Aorta (tissue), 5 donors: Measurements from ENCODE around the gene C20orf141. TPM values are rescaled to one million over a fixed set of nuclear protein-coding genes. Genes with fewer than 3 reads are reported as not detected.
"Not testable (repeated sequence)": the region's sequence is repeated elsewhere in the genome, so short reads cannot be mapped to it uniquely, and the experiment has no call there.

Source experiments
- ATAC-seq: fragments of 200-7000 bp; cut with Tn5 transposase; one replicate; pipeline ENCODE4 v1.9.1; 2022; ENCODE audit warnings: moderate library complexity; ENCODE audit not compliant: low FRiP score
- DNase-seq, 2 donors: peaks; one replicate each; pipeline ENCODE4 v3.0.0-alpha.2; 2020
- H3K27ac ChIP-seq, 2 donors: one replicate each; pipeline ENCODE4 v1.5.1; 2013; ENCODE audit warnings: low read length in 2 of 2, mild to moderate bottlenecking in 2 of 2, moderate library complexity in 2 of 2, control low read depth in 1 of 2, inconsistent platforms in 1 of 2, low read depth in 1 of 2
- H3K27me3 ChIP-seq, 2 donors: one replicate each; pipeline ENCODE4 v1.6.1; 2013; ENCODE audit warnings: control low read depth in 1 of 2, low read length in 1 of 2, mild to moderate bottlenecking in 1 of 2, moderate library complexity in 1 of 2; ENCODE audit not compliant: insufficient read depth in 2 of 2, control insufficient read depth in 1 of 2
- H3K36me3 ChIP-seq, 2 donors: one replicate each; pipeline ENCODE4 v1.6.1; 2013; ENCODE audit warnings: control low read depth in 1 of 2, low read length in 1 of 2, mild to moderate bottlenecking in 1 of 2; ENCODE audit not compliant: insufficient read depth in 2 of 2, control insufficient read depth in 1 of 2
- H3K4me1 ChIP-seq, 2 donors: one replicate each; pipeline ENCODE4 v1.6.1; 2013; ENCODE audit warnings: low read length in 2 of 2, control low read depth in 1 of 2, mild to moderate bottlenecking in 1 of 2, moderate library complexity in 1 of 2; ENCODE audit not compliant: insufficient read depth in 2 of 2, control insufficient read depth in 1 of 2
- H3K4me3 ChIP-seq, 2 donors: one replicate each; pipeline ENCODE4 v1.5.1; 2013; ENCODE audit warnings: low read length in 2 of 2, control low read depth in 1 of 2, mild to moderate bottlenecking in 1 of 2
- H3K9me3 ChIP-seq: one replicate; pipeline ENCODE4 v1.6.1; 2013; ENCODE audit warnings: mild to moderate bottlenecking, low read length; ENCODE audit not compliant: control insufficient read depth
- WGBS, 2 donors: extraction: QIAGEN DNeasy Blood & Tissue Kit; methylation state at CpG; one replicate each; pipeline ENCODE4 v1.1.7; 2013; 5-methylcytosine and 5-hydroxymethylcytosine counted together
- intact Hi-C, 2 donors: fragments of 100-400 bp; cut with DNase I; formaldehyde crosslinking; loops; one replicate each; pipeline versions ENCODE4 v1.14.2 to v1.15.0; 2022
- polyA plus RNA-seq, 2 donors: library from polyadenylated mRNA; stranded (reverse); fragments of 200-250 nt; gene quantifications; one replicate each; pipeline ENCODE4 v1.2.3, GENCODE V29; 2013
- total RNA-seq, 2 donors: library from RNA; stranded (reverse); fragmentation: NEBNext Ultra II Directional; extraction: Animal tissue kit (Norgen Biotek cat#: 25700); gene quantifications; one replicate each; pipeline ENCODE4 v1.2.1, GENCODE V29; 2021
- donor health status: healthy with polysubstance abuse.
- donor health status: Bipolar disorder and iron deficiency.
- donor health status: DM: no; HTN: no; CAD: no.
- donor health status: DM: no; HTN: no; CAD: no.
- donor health status: DM: yes; HTN: yes; CAD: no.

Gene C20orf141
- total and polyA plus RNA-seq, 4 donors, result not detected

DNA sequence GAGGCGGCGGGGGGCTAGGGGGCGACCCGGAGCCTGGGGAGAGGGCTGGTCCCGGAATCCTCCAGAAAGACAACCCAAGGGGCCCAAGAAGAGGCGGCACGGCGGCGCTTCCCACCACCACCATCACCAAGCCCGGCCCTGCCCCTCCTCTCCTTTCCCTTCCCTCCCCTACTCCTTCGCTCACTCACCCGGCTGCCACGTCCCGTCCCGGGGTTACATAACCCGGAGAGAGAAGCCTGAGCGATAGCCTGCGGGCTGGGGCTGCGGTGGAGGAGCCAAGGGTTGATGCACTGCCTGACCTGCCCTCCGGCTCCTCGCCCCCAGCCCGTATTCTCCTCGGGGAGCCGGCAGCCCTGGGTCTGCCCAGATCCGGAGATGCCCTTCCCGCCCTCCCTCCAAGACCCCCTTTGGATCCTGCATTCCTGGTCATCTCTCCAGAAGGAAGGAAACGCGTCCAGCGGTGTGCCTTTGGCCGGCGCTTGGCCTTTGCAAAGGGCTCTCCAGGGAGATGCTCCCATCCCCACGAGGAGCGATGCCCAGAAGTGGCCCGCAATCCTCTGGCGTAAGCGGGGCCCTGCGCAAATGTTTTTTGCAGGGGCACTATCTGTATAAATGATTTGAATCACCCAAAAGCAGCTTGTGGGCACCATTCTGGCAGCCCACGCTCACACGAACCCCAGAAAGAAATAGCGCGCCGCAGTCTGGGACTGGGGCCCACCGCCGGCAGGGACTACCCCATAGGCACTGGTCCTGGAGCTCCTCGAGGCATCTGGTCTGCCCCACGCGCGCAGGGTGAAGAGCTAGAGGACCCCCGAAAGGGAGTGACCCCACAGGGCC lies 9.7 kb upstream of the C20orf141 start:
- WGBS, 2 donors, result 6 to 7% methylated on average over 34 to 49 of the region's 49 CpGs
- DNase-seq (peak in 1 of 2 donors; percentile 71), ATAC-seq (peak; percentile 47)
- Histone ChIP-seq H3K27me3 (no peaks in the 10 kb centered on the region), H3K36me3 (no peaks in the 10 kb centered on the region), H3K9me3 (no peaks in the 10 kb centered on the region), H3K27ac (no peak overlapping the region), H3K4me3 (no peak overlapping the region), H3K4me1 (no peaks in the 10 kb centered on the region)
- intact Hi-C loops, result no loop called here

- Histone ChIP-seq H3K4me3 (no peak overlapping the region), H3K9me3 (no peaks in the 10 kb centered on the region), H3K36me3 (no peaks in the 10 kb centered on the region), H3K4me1 (no peaks in the 10 kb centered on the region), H3K27me3 (no peaks in the 10 kb centered on the region), H3K27ac (no peak overlapping the region)
- intact Hi-C loops, result no loop called here
- no peak for ATAC-seq
- no peak for DNase-seq
- 13 to 14% methylated on average over 22 of the region's 22 CpGs for WGBS, 2 donors
Measured at GRCh38 chr20:2805689-2806350, 9.0 kb upstream of the C20orf141 start.

DNA sequence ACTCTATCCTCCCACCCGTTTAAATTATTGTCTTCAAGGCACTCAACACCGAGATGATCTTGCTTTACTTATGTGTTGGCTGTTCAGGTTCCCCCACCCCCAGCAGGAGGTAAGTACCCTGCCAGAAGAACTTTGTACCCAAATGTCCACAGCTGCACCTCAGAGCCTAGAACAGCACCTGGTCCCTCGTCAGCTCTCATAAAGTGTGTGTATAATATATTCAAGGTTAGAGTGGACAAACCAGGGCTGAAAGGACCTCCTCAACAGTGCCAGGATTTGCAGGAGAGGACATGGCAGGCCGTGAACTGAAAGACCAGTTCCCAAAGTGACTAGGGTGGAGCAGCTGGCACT lies 8.5 kb upstream of the C20orf141 start:
- H3K9me3 ChIP-seq, result no peaks in the 10 kb centered on the region
- no peaks in the 10 kb centered on the region for H3K27me3 ChIP-seq
- ATAC-seq (no peak), DNase-seq (no peak)
- WGBS, 2 donors, result 39 to 42% methylated on average over 4 of the region's 4 CpGs
- H3K4me1 ChIP-seq, result no peaks in the 10 kb centered on the region
- no peak overlapping the region for H3K4me3 ChIP-seq
- H3K27ac ChIP-seq, result no peak overlapping the region
- intact Hi-C loops, result no loop called here
- no peaks in the 10 kb centered on the region for H3K36me3 ChIP-seq

DNA sequence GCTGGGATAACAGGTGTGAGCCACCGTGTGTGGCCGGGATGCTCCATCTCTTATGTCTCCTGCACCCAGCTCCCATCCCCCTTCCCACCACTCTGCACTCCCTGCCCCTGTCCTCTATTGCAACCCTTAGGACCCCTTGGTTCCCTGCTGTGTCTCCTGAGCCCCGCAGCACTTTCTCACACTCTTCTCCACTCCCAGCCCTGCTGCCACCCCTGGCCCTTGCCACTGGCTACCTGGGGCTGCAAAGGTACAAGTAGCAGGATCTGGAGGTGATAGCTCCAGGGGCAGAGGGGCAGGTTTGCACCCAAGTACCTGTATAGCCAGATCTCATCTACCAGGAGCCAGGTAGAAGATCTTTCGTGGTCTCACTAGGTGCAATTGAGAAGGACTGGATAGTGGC lies 7.8 kb upstream of the C20orf141 start:
- no peaks in the 10 kb centered on the region for H3K36me3 ChIP-seq
- H3K4me3 ChIP-seq, result no peak overlapping the region
- H3K4me1 ChIP-seq, result no peaks in the 10 kb centered on the region
- no peak overlapping the region for H3K27ac ChIP-seq
- WGBS, 2 donors, result 75 to 85% methylated on average over 4 of the region's 4 CpGs
- intact Hi-C loops, result no loop called here
- DNase-seq (no peak), ATAC-seq (no peak)
- no peaks in the 10 kb centered on the region for H3K9me3 ChIP-seq
- H3K27me3 ChIP-seq, result no peaks in the 10 kb centered on the region

GRCh38 chr20:2807929-2808328 lies 6.9 kb upstream of the C20orf141 start:
- H3K4me1 ChIP-seq, H3K9me3 ChIP-seq, ATAC-seq, H3K4me3 ChIP-seq, H3K27ac ChIP-seq, H3K27me3 ChIP-seq, DNase-seq, H3K36me3 ChIP-seq, intact Hi-C loops: not testable (repeated sequence)
- 74 to 88% methylated on average over 9 of the region's 9 CpGs for WGBS, 2 donors

GRCh38 chr20:2809690-2810089 lies 5.1 kb upstream of the C20orf141 start:
- H3K4me1 ChIP-seq, result no peaks in the 10 kb centered on the region
- H3K27ac ChIP-seq, result no peak overlapping the region
- ATAC-seq (no peak), DNase-seq (no peak)
- no peaks in the 10 kb centered on the region for H3K36me3 ChIP-seq
- no peaks in the 10 kb centered on the region for H3K9me3 ChIP-seq
- H3K4me3 ChIP-seq, result no peak overlapping the region
- no peaks in the 10 kb centered on the region for H3K27me3 ChIP-seq
- WGBS, 2 donors, result 90 to 91% methylated on average over 10 of the region's 10 CpGs
- intact Hi-C loops, result no loop called here

DNA sequence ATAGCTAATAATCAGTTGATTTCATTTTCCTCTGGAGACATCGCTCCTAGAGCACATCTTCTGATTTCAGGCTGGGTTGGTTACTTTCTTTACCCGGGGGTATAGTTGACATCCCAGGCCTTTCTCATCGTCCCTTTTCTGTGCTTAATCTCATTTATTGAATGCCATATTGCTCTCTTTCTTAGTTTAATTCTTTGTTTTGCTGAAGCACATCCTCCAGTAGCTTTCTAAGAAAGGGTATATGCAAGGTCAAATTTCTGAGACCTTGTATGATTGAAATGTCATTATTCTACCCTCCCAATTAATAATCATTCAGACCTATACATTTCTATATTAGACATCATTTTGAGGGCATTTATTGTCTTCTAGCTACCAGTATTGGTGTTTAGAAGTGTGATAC lies 2.6 kb upstream of the C20orf141 start:
- Histone ChIP-seq H3K27ac (no peak overlapping the region), H3K9me3 (no peaks in the 10 kb centered on the region), H3K4me3 (no peak overlapping the region), H3K27me3 (no peaks in the 10 kb centered on the region), H3K4me1 (no peaks in the 10 kb centered on the region), H3K36me3 (no peaks in the 10 kb centered on the region)
- intact Hi-C loops, result no loop called here
- WGBS, 2 donors, result 69 to 70% methylated on average over 3 of the region's 3 CpGs
- DNase-seq (no peak), ATAC-seq (no peak)

DNA sequence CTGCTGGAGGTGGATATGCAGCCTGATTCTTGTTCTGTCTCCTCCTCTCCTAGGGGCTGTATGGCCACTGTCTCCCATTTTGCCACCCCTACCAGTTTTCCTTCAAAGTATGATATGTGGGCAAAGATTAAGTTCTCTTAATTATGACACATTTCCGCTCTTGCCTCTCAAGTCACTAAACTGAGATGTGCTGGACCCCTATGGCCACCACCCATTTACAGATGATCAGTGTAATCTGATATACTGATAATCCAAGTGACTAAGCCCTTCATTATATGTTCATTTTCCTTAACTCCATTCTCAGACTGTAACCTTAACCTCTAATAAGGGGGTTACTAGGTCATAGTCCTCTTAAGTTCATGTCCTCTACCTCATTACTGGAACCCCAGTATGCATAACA lies 711 bp upstream of the C20orf141 start:
- Histone ChIP-seq H3K36me3 (no peaks in the 10 kb centered on the region), H3K4me3 (no peak overlapping the region), H3K27ac (no peak overlapping the region), H3K9me3 (no peaks in the 10 kb centered on the region), H3K27me3 (peaks cover 0 to 3% of the 10 kb centered on the region in 2 donors), H3K4me1 (no peaks in the 10 kb centered on the region)
- ATAC-seq (no peak), DNase-seq (no peak)
- intact Hi-C loops, result no loop called here
- 97 to 100% methylated on average over 1 of the region's 1 CpG for WGBS, 2 donors
